HS-5 (cell line): ENCODE measurements around the gene SRD5A3.
"Not testable (repeated sequence)": the region's sequence is repeated elsewhere in the genome, so short reads cannot be mapped to it uniquely, and the experiment has no call there.

Source experiments
- DNase-seq: peaks from one replicate; pipeline ENCODE4 v3.0.0-alpha.2; 2012; ENCODE audit warnings: low read depth

Gene SRD5A3

GRCh38 chr4:55346851-55347255, 811 bp downstream of the SRD5A3 start:
- DNase-seq = no peak

- DNase-seq = no peak
These were observed 1.7 kb downstream of the SRD5A3 start for GRCh38 chr4:55347610-55348228.

GRCh38 chr4:55348466-55348865, 2.4 kb downstream of the SRD5A3 start:
- DNase-seq = peak; percentile 59

- not testable (repeated sequence) for DNase-seq
These were observed 4.8 kb downstream of the SRD5A3 start for GRCh38 chr4:55350870-55351269.

- DNase-seq = no peak
These were observed 5.8 kb downstream of the SRD5A3 start for GRCh38 chr4:55351824-55352223.

GRCh38 chr4:55352726-55353125, 6.7 kb downstream of the SRD5A3 start:
- DNase-seq = no peak

- DNase-seq = not testable (repeated sequence)
These were observed 7.2 kb downstream of the SRD5A3 start for GRCh38 chr4:55353228-55353747.

- DNase-seq = no peak
These were observed 8.6 kb downstream of the SRD5A3 start for GRCh38 chr4:55354648-55355047.

GRCh38 chr4:55355555-55355954, 9.5 kb downstream of the SRD5A3 start:
- no peak for DNase-seq

- no peak for DNase-seq
These were observed 11.0 kb downstream of the SRD5A3 start for GRCh38 chr4:55356991-55357461.

GRCh38 chr4:55358246-55358645, 12.2 kb downstream of the SRD5A3 start:
- DNase-seq = no peak

- DNase-seq = peak; percentile 74
These were observed 12.6 kb downstream of the SRD5A3 start for GRCh38 chr4:55358668-55359067.

GRCh38 chr4:55359397-55359916, 13.4 kb downstream of the SRD5A3 start:
- DNase-seq = no peak

- DNase-seq = not testable (repeated sequence)
These were observed 16.9 kb downstream of the SRD5A3 start for GRCh38 chr4:55362938-55363337.

- no peak for DNase-seq
These were observed 17.8 kb downstream of the SRD5A3 start for GRCh38 chr4:55363691-55364351.

GRCh38 chr4:55364691-55365344, 18.8 kb downstream of the SRD5A3 start:
- no peak for DNase-seq

GRCh38 chr4:55365345-55365728, 19.3 kb downstream of the SRD5A3 start:
- DNase-seq = no peak

GRCh38 chr4:55366621-55367020, 20.6 kb downstream of the SRD5A3 start:
- no peak for DNase-seq

GRCh38 chr4:55367084-55367722, 21.2 kb downstream of the SRD5A3 start:
- DNase-seq = no peak

- DNase-seq = no peak
These were observed 23.9 kb downstream of the SRD5A3 start for GRCh38 chr4:55369968-55370367.

GRCh38 chr4:55372259-55372658, 26.2 kb downstream of the SRD5A3 start:
- no peak for DNase-seq

- DNase-seq = no peak
These were observed 27.4 kb downstream of the SRD5A3 start for GRCh38 chr4:55373461-55373860.
